HepG2 (cell line): ENCODE data around the gene AKAP9. TPM values are rescaled to one million over a fixed set of nuclear protein-coding genes. Genes with fewer than 3 reads are reported as not detected.

Experiments
- AKAP8 ChIP-seq: sonication (generic); formaldehyde crosslinking; IDR thresholded peaks from 2 replicates; pipeline ENCODE4 v1.5.1; 2020; ENCODE audit warnings: mild to moderate bottlenecking, missing genetic modification reagents
- ATF3 ChIP-seq: sonication (generic); formaldehyde crosslinking; IDR thresholded peaks from 2 replicates; pipeline ENCODE4 v1.4.0; 2020; ENCODE audit warnings: missing genetic modification reagents
- FOSL1 ChIP-seq: sonication (generic); formaldehyde crosslinking; IDR thresholded peaks from 2 replicates; pipeline ENCODE4 v1.9.0; 2021; ENCODE audit warnings: missing genetic modification reagents, borderline replicate concordance
- FOXP4 ChIP-seq: sonication (generic); formaldehyde crosslinking; IDR thresholded peaks from 2 replicates; pipeline ENCODE4 v1.4.0; 2020; ENCODE audit warnings: missing genetic modification reagents
- HMGXB4 ChIP-seq, 2 experiments: sonication (generic) in 1 of 2; formaldehyde crosslinking in 1 of 2; IDR thresholded peaks; 2 replicates each; pipeline versions ENCODE4 v1.4.0 to v1.6.1; 2018 to 2020; ENCODE audit warnings: missing genetic modification reagents in 2 of 2, borderline replicate concordance in 1 of 2, low read depth in 1 of 2, mild to moderate bottlenecking in 1 of 2, missing biosample characterization in 1 of 2
- IRF1 ChIP-seq: sonication (generic); formaldehyde crosslinking; IDR thresholded peaks from 2 replicates; pipeline ENCODE4 v1.4.0; 2020; ENCODE audit warnings: low read depth, mild to moderate bottlenecking, missing genetic modification reagents
- KLF12 ChIP-seq: sonication (generic); formaldehyde crosslinking; IDR thresholded peaks from 2 replicates; pipeline ENCODE4 v1.4.0; 2020; ENCODE audit warnings: missing genetic modification reagents, borderline replicate concordance
- MTF1 ChIP-seq: sonication (generic); formaldehyde crosslinking; IDR thresholded peaks from 2 replicates; pipeline ENCODE4 v1.5.0; 2020; ENCODE audit warnings: missing genetic modification reagents
- NR2F6 ChIP-seq, 2 experiments: IDR thresholded peaks; 2 replicates each; pipeline ENCODE4 v1.6.1; 2016; ENCODE audit warnings: antibody characterized with exemption in 1 of 2, mild to moderate bottlenecking in 1 of 2
- SMAD3 ChIP-seq: sonication (generic); formaldehyde crosslinking; IDR thresholded peaks from 2 replicates; pipeline ENCODE4 v1.4.0; 2020; ENCODE audit warnings: missing genetic modification reagents
- SP1 ChIP-seq, 2 experiments: fragments of 450-650 bp in 1 of 2; sonication (generic) in 1 of 2; formaldehyde crosslinking in 1 of 2; IDR thresholded peaks; 2 replicates each; pipeline versions ENCODE4 v1.4.0 to v1.6.1; 2016 to 2020; ENCODE audit warnings: missing genetic modification reagents in 1 of 2
- TEF ChIP-seq: sonication (generic); formaldehyde crosslinking; IDR thresholded peaks from 2 replicates; pipeline ENCODE4 v1.5.0; 2020; ENCODE audit warnings: missing genetic modification reagents
- TFDP2 ChIP-seq: sonication (generic); formaldehyde crosslinking; IDR thresholded peaks from 2 replicates; pipeline ENCODE4 v1.4.0; 2020; ENCODE audit warnings: missing genetic modification reagents
- XRCC5 ChIP-seq: fragments of 200-400 bp; formaldehyde crosslinking; optimal IDR thresholded peaks from 2 replicates; pipeline ENCODE3; 2017; ENCODE audit warnings: mild to moderate bottlenecking, low read length
- ZMYM4 ChIP-seq: sonication (generic); formaldehyde crosslinking; IDR thresholded peaks from 2 replicates; pipeline ENCODE4 v1.8.1; 2023; ENCODE audit warnings: mild to moderate bottlenecking, missing genetic modification reagents
- ZNF124 ChIP-seq: sonication (generic); formaldehyde crosslinking; IDR thresholded peaks from 2 replicates; pipeline ENCODE4 v1.4.0; 2020; ENCODE audit warnings: missing genetic modification reagents
- ZNF256 ChIP-seq: sonication (generic); formaldehyde crosslinking; conservative IDR thresholded peaks from 2 replicates; pipeline ENCODE4 v1.4.0; 2020; ENCODE audit warnings: missing genetic modification reagents
- ZNF276 ChIP-seq: sonication (generic); formaldehyde crosslinking; IDR thresholded peaks from 2 replicates; pipeline ENCODE4 v1.4.0; 2020; ENCODE audit warnings: mild to moderate bottlenecking, low read depth, missing genetic modification reagents
- ZNF33B ChIP-seq: sonication (generic); formaldehyde crosslinking; IDR thresholded peaks from 2 replicates; pipeline ENCODE4 v1.5.1; 2020; ENCODE audit warnings: mild to moderate bottlenecking, missing genetic modification reagents
- ZNF883 ChIP-seq: sonication (generic); formaldehyde crosslinking; IDR thresholded peaks from 2 replicates; pipeline ENCODE4 v1.5.1; 2020; ENCODE audit warnings: mild to moderate bottlenecking, missing genetic modification reagents; ENCODE audit errors: not compliant biosample characterization
- ZSCAN31 ChIP-seq: sonication (generic); formaldehyde crosslinking; IDR thresholded peaks from 2 replicates; pipeline ENCODE4 v1.5.0; 2020; ENCODE audit warnings: low read depth, mild to moderate bottlenecking, missing genetic modification reagents
- polyA plus RNA-seq, 8 experiments: library from polyadenylated mRNA; depleted of rRNA in 3 of 8; stranded (reverse) in 7 of 8; unstranded in 1 of 8; fragments of >200 nt; fragmentation: Illumina TruSeq in 4 of 8; extraction: Trizol in 4 of 8; gene quantifications; 2 replicates each; pipeline versions ENCODE4 v1.2.1 to v1.2.3, GENCODE V29; 2011 to 2016; ENCODE audit warnings: low read depth in 4 of 8, missing spikeins in 1 of 8, mixed read lengths in 1 of 8; ENCODE audit not compliant: insufficient read depth in 1 of 8
- total RNA-seq, 5 experiments: library from RNA; depleted of rRNA; stranded (reverse); fragments of >200 nt; fragmentation: Illumina TruSeq; extraction: Trizol; gene quantifications; 2 replicates each; pipeline ENCODE4 v1.2.3, GENCODE V29; 2016; ENCODE audit warnings: low read depth in 1 of 5

Gene AKAP9
- total and polyA plus RNA-seq, 2 of the 13 experiments (the other 11 are each of a cell fraction or from before 2014, with no cell fraction given) = 27.6 to 33.1 TPM

- no peak for TF ChIP-seq FOXP4
- no peak; the same call in 1 of the 2 replicates for TF ChIP-seq ZNF33B (CRISPR knock-in tag)
- TF ChIP-seq SP1 (IDR thresholded peaks at IDR 0.05) = no peak
- no peak for TF ChIP-seq SP1 (CRISPR knock-in tag; IDR thresholded peaks at IDR 0.05)
- peak; percentile 14; the same call in 1 of the 2 replicates for TF ChIP-seq TFDP2 (CRISPR knock-in tag)
- no peak for TF ChIP-seq ZSCAN31 (CRISPR knock-in tag)
- TF ChIP-seq SMAD3 = 0 out of 2 replicates have a peak, but pooled peaks have one; percentile 10
- peak; percentile 87 for TF ChIP-seq ZNF883
- TF ChIP-seq NR2F6 (IDR thresholded peaks at IDR 0.05) = no peak
- no peak for TF ChIP-seq NR2F6 (CRISPR knock-in tag; IDR thresholded peaks at IDR 0.05)
- TF ChIP-seq HMGXB4 (CRISPR knock-in tag; IDR thresholded peaks at IDR 0.05; ENCODE audit: borderline replicate concordance in 1 of 2, low read depth in 1 of 2) = peak; percentile 96 to 99
- no peak; the same call in 1 of the 2 replicates for TF ChIP-seq ZNF276 (CRISPR knock-in tag)
- TF ChIP-seq ZNF256 = no peak
- 0 out of 2 replicates have a peak, but pooled peaks have one; percentile 18 for TF ChIP-seq ZMYM4
- no peak for TF ChIP-seq MTF1 (CRISPR knock-in tag)
- no peak for TF ChIP-seq KLF12
- TF ChIP-seq FOSL1 (CRISPR knock-in tag) = no peak
- no peak for TF ChIP-seq AKAP8 (CRISPR knock-in tag)
- TF ChIP-seq ATF3 = peak; percentile 15; the same call in 1 of the 2 replicates
- no peak for TF ChIP-seq ZNF124
- peak; percentile 62 for TF ChIP-seq XRCC5
- no peak for TF ChIP-seq IRF1
- no peak for TF ChIP-seq TEF (CRISPR knock-in tag)
Measured at GRCh38 chr7:92133737-92134270, 193.1 kb downstream of the AKAP9 start (continued).
